GM23338 (cell line): Measurements from ENCODE around the gene LRRC27. TPM values are rescaled to one million over a fixed set of nuclear protein-coding genes. Genes with fewer than 3 reads are reported as not detected.

ENCODE experiments used
- ATAC-seq: fragments of 200-7000 bp; cut with Tn5 transposase; 3 replicates; pipeline ENCODE4 v1.9.1; 2020
- DNase-seq: peaks from one replicate; pipeline ENCODE4 v3.0.0-alpha.2; 2015; ENCODE audit warnings: low spot score
- H2AFZ ChIP-seq: fragments of 200-600 bp; sonication (generic); 2 replicates; pipeline ENCODE4 v1.8.0; 2016; ENCODE audit warnings: antibody characterized with exemption, mild to moderate bottlenecking, moderate library complexity
- H3F3A ChIP-seq: fragments of 200-600 bp; sonication (generic); replicated peaks from 2 replicates; pipeline ENCODE4 v1.8.0; 2017; ENCODE audit warnings: antibody characterized with exemption, mixed run types, low read depth
- H3K27ac ChIP-seq: fragments of 200-600 bp; sonication (generic); 2 replicates; pipeline ENCODE4 v1.6.1; 2016; ENCODE audit warnings: low read depth
- H3K27me3 ChIP-seq: fragments of 200-600 bp; sonication (generic); 2 replicates; pipeline ENCODE4 v1.8.0; 2016; ENCODE audit warnings: mild to moderate bottlenecking, mixed run types, moderate library complexity; ENCODE audit not compliant: insufficient read depth
- H3K36me3 ChIP-seq: fragments of 200-600 bp; sonication (generic); 2 replicates; pipeline ENCODE4 v1.8.0; 2016; ENCODE audit warnings: mild to moderate bottlenecking; ENCODE audit not compliant: insufficient read depth
- H3K4me1 ChIP-seq: fragments of 200-600 bp; sonication (generic); 2 replicates; pipeline ENCODE4 v1.8.0; 2016; ENCODE audit warnings: mild to moderate bottlenecking, moderate library complexity; ENCODE audit not compliant: insufficient read depth
- H3K4me2 ChIP-seq: fragments of 200-600 bp; sonication (generic); 2 replicates; pipeline ENCODE4 v1.7.1; 2017; ENCODE audit warnings: mixed run types
- H3K4me3 ChIP-seq: fragments of 200-600 bp; sonication (generic); 2 replicates; pipeline ENCODE4 v1.6.1; 2016; ENCODE audit warnings: mixed run types
- H3K79me2 ChIP-seq: fragments of 200-600 bp; sonication (generic); replicated peaks from 2 replicates; pipeline ENCODE4 v1.8.0; 2017; ENCODE audit warnings: mild to moderate bottlenecking; ENCODE audit not compliant: insufficient read depth
- H3K9me2 ChIP-seq: fragments of 200-600 bp; sonication (generic); 2 replicates; pipeline ENCODE4 v1.8.0; 2017; ENCODE audit not compliant: insufficient read depth
- H4K20me1 ChIP-seq: fragments of 200-600 bp; sonication (generic); replicated peaks from 2 replicates; pipeline ENCODE4 v1.8.0; 2017; ENCODE audit warnings: mild to moderate bottlenecking; ENCODE audit not compliant: insufficient read depth
- H3K27ac Mint-ChIP-seq: 2 replicates; pipeline ENCODE4 v1.8.0; 2020; ENCODE audit warnings: inconsistent platforms, mild to moderate bottlenecking, moderate library complexity, mixed read lengths
- H3K27me3 Mint-ChIP-seq: 3 replicates; pipeline ENCODE4 v1.8.0; 2022; ENCODE audit warnings: low read depth, mild to moderate bottlenecking, moderate library complexity, mixed read lengths, inconsistent platforms; ENCODE audit not compliant: insufficient read depth, poor library complexity
- H3K36me3 Mint-ChIP-seq: 3 replicates; pipeline ENCODE4 v1.8.0; 2021; ENCODE audit warnings: low read depth, mild to moderate bottlenecking, inconsistent platforms, moderate library complexity, mixed read lengths
- H3K4me1 Mint-ChIP-seq: 3 replicates; pipeline ENCODE4 v1.8.0; 2020; ENCODE audit warnings: mild to moderate bottlenecking, inconsistent platforms, mixed read lengths
- H3K4me3 Mint-ChIP-seq: 3 replicates; pipeline ENCODE4 v1.8.0; 2021; ENCODE audit warnings: moderate library complexity, mild to moderate bottlenecking, inconsistent platforms, mixed read lengths
- H3K9me3 Mint-ChIP-seq: 3 replicates; pipeline ENCODE4 v1.8.0; 2020; ENCODE audit warnings: moderate library complexity, mild to moderate bottlenecking, inconsistent platforms, mixed read lengths
- CREB1 ChIP-seq: fragments of 250-450 bp; sonication (Bioruptor Pico); IDR thresholded peaks from 2 replicates; pipeline ENCODE4 v1.5.0; 2020; ENCODE audit warnings: low read depth, mild to moderate bottlenecking, moderate library complexity
- CTCF ChIP-seq, 2 experiments: fragments of 200-600 bp in 1 of 2; sonication (generic) in 1 of 2; conservative IDR thresholded peaks; 2 replicates each; pipeline versions ENCODE4 v1.5.1 to v1.6.1; 2016 to 2017; ENCODE audit warnings: antibody characterized with exemption in 2 of 2, low read depth in 2 of 2, mild to moderate bottlenecking in 2 of 2, moderate library complexity in 1 of 2
- EZH2 ChIP-seq: fragments of 200-600 bp; sonication (generic); IDR thresholded peaks from one replicate; pipeline ENCODE4 v1.8.0; 2017; ENCODE audit warnings: antibody characterized with exemption, mild to moderate bottlenecking, low read depth; ENCODE audit not compliant: unreplicated experiment
- EZH2phosphoT487 ChIP-seq: fragments of 200-600 bp; sonication (generic); IDR thresholded peaks from one replicate; pipeline ENCODE4 v1.8.1; 2018; ENCODE audit warnings: antibody characterized with exemption; ENCODE audit not compliant: unreplicated experiment
- POLR2AphosphoS5 ChIP-seq: IDR thresholded peaks from 2 replicates; pipeline ENCODE4 v1.6.1; 2016; ENCODE audit warnings: antibody characterized with exemption, low read depth
- STAT1 ChIP-seq: IDR thresholded peaks from one replicate; pipeline ENCODE4 v1.6.1; 2016; ENCODE audit warnings: antibody characterized with exemption; ENCODE audit not compliant: unreplicated experiment
- ZNF114 ChIP-seq: fragments of 250-450 bp; sonication (Bioruptor Pico); IDR thresholded peaks from 2 replicates; pipeline ENCODE4 v1.5.0; 2020; ENCODE audit warnings: mild to moderate bottlenecking, moderate library complexity
- ZNF331 ChIP-seq: fragments of 250-450 bp; sonication (Bioruptor Pico); IDR thresholded peaks from 2 replicates; pipeline ENCODE4 v1.5.0; 2020; ENCODE audit warnings: low read depth, mild to moderate bottlenecking, moderate library complexity
- polyA plus RNA-seq: library from polyadenylated mRNA; unstranded; fragments of >200 nt; fragmentation: Nextera tagmentation; extraction: Ambion mirVana; gene quantifications from 2 replicates; pipeline ENCODE4 v1.2.1, GENCODE V29; 2016
- total RNA-seq: library from RNA; depleted of rRNA; stranded (reverse); fragments of >200 nt; shearing (Covaris generic); gene quantifications from 2 replicates; pipeline ENCODE4 v1.2.3, GENCODE V29; 2014
- TF ChIP-seq, protein P1 (sequence below): IDR thresholded peaks from 2 replicates; pipeline ENCODE4 v1.6.1; 2016; ENCODE audit warnings: antibody characterized with exemption
- TF ChIP-seq, protein P2 (sequence below): fragments of 250-450 bp; sonication (Bioruptor Pico); IDR thresholded peaks from 2 replicates; pipeline ENCODE4 v1.5.0; 2020; ENCODE audit warnings: mild to moderate bottlenecking, moderate library complexity

LRRC27 gene
- total and polyA plus RNA-seq, 2 experiments from 2014 or later, result 2.9 to 3.5 TPM

- Histone ChIP-seq H3K9me2 (no peaks in the 10 kb centered on the region), H3F3A (0 out of 2 replicates have a peak, but pooled peaks cover 7% of the 10 kb centered on the region), H3K36me3 (no peaks in the 10 kb centered on the region), H4K20me1 (no peaks in the 10 kb centered on the region), H3K4me1 (peaks cover 12% of the 10 kb centered on the region), H3K4me2 (no peak overlapping the region), H2AFZ (no peak overlapping the region), H3K27me3 (no peaks in the 10 kb centered on the region), H3K79me2 (peaks cover 2% of the 10 kb centered on the region), H3K27ac (peak overlapping the region; percentile 6; the same call in 1 of the 2 replicates), H3K4me3 (no peak overlapping the region)
- H3K4me1 Mint-ChIP-seq, result peaks cover 36% of the 10 kb centered on the region
- H3K9me3 Mint-ChIP-seq, result peaks cover 2% of the 10 kb centered on the region; the same call in 2 of the 3 replicates
- TF ChIP-seq, protein P1, sequence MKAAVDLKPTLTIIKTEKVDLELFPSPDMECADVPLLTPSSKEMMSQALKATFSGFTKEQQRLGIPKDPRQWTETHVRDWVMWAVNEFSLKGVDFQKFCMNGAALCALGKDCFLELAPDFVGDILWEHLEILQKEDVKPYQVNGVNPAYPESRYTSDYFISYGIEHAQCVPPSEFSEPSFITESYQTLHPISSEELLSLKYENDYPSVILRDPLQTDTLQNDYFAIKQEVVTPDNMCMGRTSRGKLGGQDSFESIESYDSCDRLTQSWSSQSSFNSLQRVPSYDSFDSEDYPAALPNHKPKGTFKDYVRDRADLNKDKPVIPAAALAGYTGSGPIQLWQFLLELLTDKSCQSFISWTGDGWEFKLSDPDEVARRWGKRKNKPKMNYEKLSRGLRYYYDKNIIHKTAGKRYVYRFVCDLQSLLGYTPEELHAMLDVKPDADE, result no peak
- no peak for TF ChIP-seq EZH2phosphoT487
- TF ChIP-seq, protein P2, sequence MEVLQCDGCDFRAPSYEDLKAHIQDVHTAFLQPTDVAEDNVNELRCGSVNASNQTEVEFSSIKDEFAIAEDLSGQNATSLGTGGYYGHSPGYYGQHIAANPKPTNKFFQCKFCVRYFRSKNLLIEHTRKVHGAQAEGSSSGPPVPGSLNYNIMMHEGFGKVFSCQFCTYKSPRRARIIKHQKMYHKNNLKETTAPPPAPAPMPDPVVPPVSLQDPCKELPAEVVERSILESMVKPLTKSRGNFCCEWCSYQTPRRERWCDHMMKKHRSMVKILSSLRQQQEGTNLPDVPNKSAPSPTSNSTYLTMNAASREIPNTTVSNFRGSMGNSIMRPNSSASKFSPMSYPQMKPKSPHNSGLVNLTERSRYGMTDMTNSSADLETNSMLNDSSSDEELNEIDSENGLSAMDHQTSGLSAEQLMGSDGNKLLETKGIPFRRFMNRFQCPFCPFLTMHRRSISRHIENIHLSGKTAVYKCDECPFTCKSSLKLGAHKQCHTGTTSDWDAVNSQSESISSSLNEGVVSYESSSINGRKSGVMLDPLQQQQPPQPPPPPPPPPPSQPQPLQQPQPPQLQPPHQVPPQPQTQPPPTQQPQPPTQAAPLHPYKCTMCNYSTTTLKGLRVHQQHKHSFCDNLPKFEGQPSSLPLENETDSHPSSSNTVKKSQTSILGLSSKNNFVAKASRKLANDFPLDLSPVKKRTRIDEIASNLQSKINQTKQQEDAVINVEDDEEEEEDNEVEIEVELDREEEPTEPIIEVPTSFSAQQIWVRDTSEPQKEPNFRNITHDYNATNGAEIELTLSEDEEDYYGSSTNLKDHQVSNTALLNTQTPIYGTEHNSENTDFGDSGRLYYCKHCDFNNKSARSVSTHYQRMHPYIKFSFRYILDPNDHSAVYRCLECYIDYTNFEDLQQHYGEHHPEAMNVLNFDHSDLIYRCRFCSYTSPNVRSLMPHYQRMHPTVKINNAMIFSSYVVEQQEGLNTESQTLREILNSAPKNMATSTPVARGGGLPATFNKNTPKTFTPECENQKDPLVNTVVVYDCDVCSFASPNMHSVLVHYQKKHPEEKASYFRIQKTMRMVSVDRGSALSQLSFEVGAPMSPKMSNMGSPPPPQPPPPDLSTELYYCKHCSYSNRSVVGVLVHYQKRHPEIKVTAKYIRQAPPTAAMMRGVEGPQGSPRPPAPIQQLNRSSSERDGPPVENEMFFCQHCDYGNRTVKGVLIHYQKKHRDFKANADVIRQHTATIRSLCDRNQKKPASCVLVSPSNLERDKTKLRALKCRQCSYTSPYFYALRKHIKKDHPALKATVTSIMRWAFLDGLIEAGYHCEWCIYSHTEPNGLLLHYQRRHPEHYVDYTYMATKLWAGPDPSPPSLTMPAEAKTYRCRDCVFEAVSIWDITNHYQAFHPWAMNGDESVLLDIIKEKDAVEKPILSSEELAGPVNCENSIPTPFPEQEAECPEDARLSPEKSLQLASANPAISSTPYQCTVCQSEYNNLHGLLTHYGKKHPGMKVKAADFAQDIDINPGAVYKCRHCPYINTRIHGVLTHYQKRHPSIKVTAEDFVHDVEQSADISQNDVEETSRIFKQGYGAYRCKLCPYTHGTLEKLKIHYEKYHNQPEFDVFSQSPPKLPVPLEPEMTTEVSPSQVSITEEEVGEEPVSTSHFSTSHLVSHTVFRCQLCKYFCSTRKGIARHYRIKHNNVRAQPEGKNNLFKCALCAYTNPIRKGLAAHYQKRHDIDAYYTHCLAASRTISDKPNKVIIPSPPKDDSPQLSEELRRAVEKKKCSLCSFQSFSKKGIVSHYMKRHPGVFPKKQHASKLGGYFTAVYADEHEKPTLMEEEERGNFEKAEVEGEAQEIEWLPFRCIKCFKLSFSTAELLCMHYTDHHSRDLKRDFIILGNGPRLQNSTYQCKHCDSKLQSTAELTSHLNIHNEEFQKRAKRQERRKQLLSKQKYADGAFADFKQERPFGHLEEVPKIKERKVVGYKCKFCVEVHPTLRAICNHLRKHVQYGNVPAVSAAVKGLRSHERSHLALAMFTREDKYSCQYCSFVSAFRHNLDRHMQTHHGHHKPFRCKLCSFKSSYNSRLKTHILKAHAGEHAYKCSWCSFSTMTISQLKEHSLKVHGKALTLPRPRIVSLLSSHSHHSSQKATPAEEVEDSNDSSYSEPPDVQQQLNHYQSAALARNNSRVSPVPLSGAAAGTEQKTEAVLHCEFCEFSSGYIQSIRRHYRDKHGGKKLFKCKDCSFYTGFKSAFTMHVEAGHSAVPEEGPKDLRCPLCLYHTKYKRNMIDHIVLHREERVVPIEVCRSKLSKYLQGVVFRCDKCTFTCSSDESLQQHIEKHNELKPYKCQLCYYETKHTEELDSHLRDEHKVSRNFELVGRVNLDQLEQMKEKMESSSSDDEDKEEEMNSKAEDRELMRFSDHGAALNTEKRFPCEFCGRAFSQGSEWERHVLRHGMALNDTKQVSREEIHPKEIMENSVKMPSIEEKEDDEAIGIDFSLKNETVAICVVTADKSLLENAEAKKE (CRISPR knock-in tag), result no peak
- TF ChIP-seq POLR2AphosphoS5, result no peak
- TF ChIP-seq ZNF331 (CRISPR knock-in tag), result no peak
- TF ChIP-seq EZH2, result no peak
- no peak for TF ChIP-seq STAT1
- TF ChIP-seq ZNF114 (CRISPR knock-in tag), result no peak
- no peak for TF ChIP-seq CTCF (conservative IDR thresholded peaks at IDR 0.05; ENCODE audit: low read depth in 2 of 2)
- TF ChIP-seq CREB1 (CRISPR knock-in tag), result no peak
- peaks cover 23% of the 10 kb centered on the region for H3K27me3 Mint-ChIP-seq
- peak overlapping the region; percentile 41; the same call in 1 of the 2 replicates for H3K27ac Mint-ChIP-seq
- H3K4me3 Mint-ChIP-seq, result no peak overlapping the region
- DNase-seq (no peak), ATAC-seq (no peak)
- H3K36me3 Mint-ChIP-seq, result peaks cover 2% of the 10 kb centered on the region; the same call in 1 of the 3 replicates
Measured at GRCh38 chr10:132336064-132336746, 4.2 kb downstream of the LRRC27 start.
